Naive thymus-derived CD4-positive, alpha-beta T cell (primary cell): ENCODE results near the gene WFS1. TPM values are rescaled to one million over a fixed set of nuclear protein-coding genes. Genes with fewer than 3 reads are reported as not detected.

Experiments used
- polyA plus RNA-seq, 2 donors: library from polyadenylated mRNA; unstranded; fragments of 300-500 nt; fragmentation: Illumina TruSeq; gene quantifications; one replicate each; pipeline ENCODE4 v1.2.3, GENCODE V29; 2021
- total RNA-seq, 6 experiments: library from RNA in 5 of 6; stranded (reverse) in 5 of 6; gene quantifications; 1 replicate in 5 of 6; 2 replicates in 1 of 6; pipeline ENCODE4 v1.2.3 and lab custom pipeline; 2021 to 2026

Gene WFS1
- total and polyA plus RNA-seq, 7 experiments from 2014 or later = 2.8 to 6.7 (median 4.4) TPM

Other genes with a start within 250 kb of the WFS1 start
- gene JAKMIP1, start 69.3 kb upstream of the WFS1 start, total RNA-seq = 10 to 100 TPM in 1 of 5 experiments, 1 to 10 TPM in 1, under 1 TPM in 1, not detected in 2; 0.66 to 15.3 (median 4.1) TPM
- gene JAKMIP1, start 69.3 kb upstream of the WFS1 start, polyA plus RNA-seq = under 1 TPM in 1 of 2 donors, not detected in 1; 0.21 TPM
- gene PPP2R2C, start 202.8 kb downstream of the WFS1 start, total RNA-seq = not detected
- gene PPP2R2C, start 202.8 kb downstream of the WFS1 start, polyA plus RNA-seq = not detected